HepG2 (cell line): ENCODE measurements around the gene SDCCAG8.

ENCODE experiments used
- CBX2 ChIP-seq, 2 experiments: fragments of 200-600 bp in 1 of 2; sonication (generic); formaldehyde crosslinking in 1 of 2; IDR thresholded peaks; 2 replicates each; pipeline versions ENCODE4 v1.7.0 to v1.8.1; 2018 to 2022; ENCODE audit warnings: low read depth in 2 of 2, low read length in 1 of 2, mild to moderate bottlenecking in 1 of 2, missing genetic modification reagents in 1 of 2
- HNRNPLL ChIP-seq: fragments of 200-400 bp; formaldehyde crosslinking; IDR thresholded peaks from 2 replicates; pipeline ENCODE4 v1.6.1; 2017; ENCODE audit warnings: mild to moderate bottlenecking, low read depth, low read length; ENCODE audit not compliant: poor library complexity, severe bottlenecking
- JUND ChIP-seq: sonication (generic); formaldehyde crosslinking; IDR thresholded peaks from 2 replicates; pipeline ENCODE4 v1.8.0; 2022; ENCODE audit warnings: mild to moderate bottlenecking, missing genetic modification reagents
- MAFG ChIP-seq: sonication (generic); formaldehyde crosslinking; IDR thresholded peaks from 2 replicates; pipeline ENCODE4 v1.5.1; 2020; ENCODE audit warnings: mild to moderate bottlenecking, missing genetic modification reagents
- POLR2A ChIP-seq, 2 experiments: IDR thresholded peaks; 2 replicates each; pipeline ENCODE4 v1.6.1; 2011; ENCODE audit warnings: low read depth in 2 of 2, low read length in 2 of 2, mild to moderate bottlenecking in 1 of 2, moderate library complexity in 1 of 2; ENCODE audit not compliant: insufficient read depth in 1 of 2
- RAD51 ChIP-seq: fragments of 450-650 bp; IDR thresholded peaks from 2 replicates; pipeline ENCODE4 v1.6.1; 2016; ENCODE audit warnings: borderline replicate concordance
- ZNF207 ChIP-seq: fragments of 450-650 bp; IDR thresholded peaks from 2 replicates; pipeline ENCODE4 v1.6.1; 2016; ENCODE audit warnings: antibody characterized with exemption, borderline replicate concordance
- ZNF274 ChIP-seq: sonication (generic); formaldehyde crosslinking; IDR thresholded peaks from 2 replicates; pipeline ENCODE4 v1.5.1; 2020; ENCODE audit warnings: mild to moderate bottlenecking, missing genetic modification reagents
- ZNF841 ChIP-seq: sonication (generic); formaldehyde crosslinking; IDR thresholded peaks from 2 replicates; pipeline ENCODE4 v1.8.1; 2023; ENCODE audit warnings: missing genetic modification reagents, borderline replicate concordance
- ZSCAN29 ChIP-seq: sonication (generic); formaldehyde crosslinking; conservative IDR thresholded peaks from 2 replicates; pipeline ENCODE4 v1.4.0; 2020; ENCODE audit warnings: mild to moderate bottlenecking, missing genetic modification reagents
- TF ChIP-seq, protein P1 (sequence below): sonication (generic); formaldehyde crosslinking; IDR thresholded peaks from 2 replicates; pipeline ENCODE4 v1.4.0; 2020; ENCODE audit warnings: missing genetic modification reagents, borderline replicate concordance
- TF ChIP-seq, protein P2 (sequence below): sonication (generic); formaldehyde crosslinking; IDR thresholded peaks from 2 replicates; pipeline ENCODE4 v1.5.0; 2020; ENCODE audit warnings: mild to moderate bottlenecking, missing genetic modification reagents, moderate library complexity
- TF ChIP-seq, protein P3 (sequence below): sonication (generic); formaldehyde crosslinking; IDR thresholded peaks from 2 replicates; pipeline ENCODE4 v1.4.0; 2020; ENCODE audit warnings: missing genetic modification reagents

DNA sequence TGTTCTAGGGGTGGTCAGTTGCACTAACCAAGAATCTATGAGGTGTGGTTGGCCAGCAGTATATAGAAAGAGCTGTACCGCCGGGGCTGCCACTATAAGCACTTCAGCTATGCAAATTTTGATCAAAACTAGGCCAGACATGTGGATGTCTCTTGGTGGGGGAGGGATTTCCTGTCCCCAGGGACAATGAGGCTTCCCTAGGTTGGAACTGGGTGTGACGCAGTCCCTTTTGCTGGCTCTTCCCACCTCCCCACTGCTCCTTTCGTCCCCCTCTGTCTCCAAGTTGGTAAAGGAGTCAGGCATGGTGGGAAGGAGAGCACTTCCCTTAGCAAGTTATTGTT is 13.6 kb downstream of the SDCCAG8 start:
- TF ChIP-seq ZNF274 = no peak
- no peak for TF ChIP-seq HNRNPLL
- TF ChIP-seq, protein P1, sequence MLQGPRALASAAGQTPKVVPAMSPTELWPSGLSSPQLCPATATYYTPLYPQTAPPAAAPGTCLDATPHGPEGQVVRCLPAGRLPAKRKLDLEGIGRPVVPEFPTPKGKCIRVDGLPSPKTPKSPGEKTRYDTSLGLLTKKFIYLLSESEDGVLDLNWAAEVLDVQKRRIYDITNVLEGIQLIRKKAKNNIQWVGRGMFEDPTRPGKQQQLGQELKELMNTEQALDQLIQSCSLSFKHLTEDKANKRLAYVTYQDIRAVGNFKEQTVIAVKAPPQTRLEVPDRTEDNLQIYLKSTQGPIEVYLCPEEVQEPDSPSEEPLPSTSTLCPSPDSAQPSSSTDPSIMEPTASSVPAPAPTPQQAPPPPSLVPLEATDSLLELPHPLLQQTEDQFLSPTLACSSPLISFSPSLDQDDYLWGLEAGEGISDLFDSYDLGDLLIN (CRISPR knock-in tag) = no peak
- TF ChIP-seq, protein P2, sequence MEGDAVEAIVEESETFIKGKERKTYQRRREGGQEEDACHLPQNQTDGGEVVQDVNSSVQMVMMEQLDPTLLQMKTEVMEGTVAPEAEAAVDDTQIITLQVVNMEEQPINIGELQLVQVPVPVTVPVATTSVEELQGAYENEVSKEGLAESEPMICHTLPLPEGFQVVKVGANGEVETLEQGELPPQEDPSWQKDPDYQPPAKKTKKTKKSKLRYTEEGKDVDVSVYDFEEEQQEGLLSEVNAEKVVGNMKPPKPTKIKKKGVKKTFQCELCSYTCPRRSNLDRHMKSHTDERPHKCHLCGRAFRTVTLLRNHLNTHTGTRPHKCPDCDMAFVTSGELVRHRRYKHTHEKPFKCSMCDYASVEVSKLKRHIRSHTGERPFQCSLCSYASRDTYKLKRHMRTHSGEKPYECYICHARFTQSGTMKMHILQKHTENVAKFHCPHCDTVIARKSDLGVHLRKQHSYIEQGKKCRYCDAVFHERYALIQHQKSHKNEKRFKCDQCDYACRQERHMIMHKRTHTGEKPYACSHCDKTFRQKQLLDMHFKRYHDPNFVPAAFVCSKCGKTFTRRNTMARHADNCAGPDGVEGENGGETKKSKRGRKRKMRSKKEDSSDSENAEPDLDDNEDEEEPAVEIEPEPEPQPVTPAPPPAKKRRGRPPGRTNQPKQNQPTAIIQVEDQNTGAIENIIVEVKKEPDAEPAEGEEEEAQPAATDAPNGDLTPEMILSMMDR = no peak
- no peak for TF ChIP-seq ZNF841 (CRISPR knock-in tag)
- no peak for TF ChIP-seq POLR2A (IDR thresholded peaks at IDR 0.05; ENCODE audit: insufficient read depth in 1 of 2, low read depth in 2 of 2, low read length in 2 of 2)
- no peak for TF ChIP-seq CBX2 (IDR thresholded peaks at IDR 0.05; ENCODE audit: low read depth, low read length)
- TF ChIP-seq CBX2 (CRISPR knock-in tag; IDR thresholded peaks at IDR 0.05; ENCODE audit: low read depth) = no peak
- no peak for TF ChIP-seq JUND (CRISPR knock-in tag)
- TF ChIP-seq RAD51 = no peak
- TF ChIP-seq, protein P3, sequence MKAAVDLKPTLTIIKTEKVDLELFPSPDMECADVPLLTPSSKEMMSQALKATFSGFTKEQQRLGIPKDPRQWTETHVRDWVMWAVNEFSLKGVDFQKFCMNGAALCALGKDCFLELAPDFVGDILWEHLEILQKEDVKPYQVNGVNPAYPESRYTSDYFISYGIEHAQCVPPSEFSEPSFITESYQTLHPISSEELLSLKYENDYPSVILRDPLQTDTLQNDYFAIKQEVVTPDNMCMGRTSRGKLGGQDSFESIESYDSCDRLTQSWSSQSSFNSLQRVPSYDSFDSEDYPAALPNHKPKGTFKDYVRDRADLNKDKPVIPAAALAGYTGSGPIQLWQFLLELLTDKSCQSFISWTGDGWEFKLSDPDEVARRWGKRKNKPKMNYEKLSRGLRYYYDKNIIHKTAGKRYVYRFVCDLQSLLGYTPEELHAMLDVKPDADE (CRISPR knock-in tag) = no peak
- no peak for TF ChIP-seq ZSCAN29
- no peak for TF ChIP-seq ZNF207
- no peak for TF ChIP-seq MAFG (CRISPR knock-in tag)
